HepG2 (cell line): ENCODE measurements around the gene ZNF442. TPM values are rescaled to one million over a fixed set of nuclear protein-coding genes. Genes with fewer than 3 reads are reported as not detected.

Experiments
- ETS1 ChIP-seq: sonication (generic); formaldehyde crosslinking; IDR thresholded peaks from 2 replicates; pipeline ENCODE4 v1.4.0; 2020; ENCODE audit warnings: missing genetic modification reagents
- FOXP4 ChIP-seq: sonication (generic); formaldehyde crosslinking; IDR thresholded peaks from 2 replicates; pipeline ENCODE4 v1.4.0; 2020; ENCODE audit warnings: missing genetic modification reagents
- PATZ1 ChIP-seq: sonication (generic); formaldehyde crosslinking; IDR thresholded peaks from 2 replicates; pipeline ENCODE4 v1.4.0; 2020; ENCODE audit warnings: missing genetic modification reagents
- SMARCE1 ChIP-seq: fragments of 450-650 bp; IDR thresholded peaks from 2 replicates; pipeline ENCODE4 v1.6.1; 2017; ENCODE audit warnings: borderline replicate concordance
- TARDBP ChIP-seq: sonication (generic); formaldehyde crosslinking; IDR thresholded peaks from 2 replicates; pipeline ENCODE4 v1.8.0; 2022; ENCODE audit warnings: mild to moderate bottlenecking, missing genetic modification reagents
- TGIF2 ChIP-seq: IDR thresholded peaks from 2 replicates; pipeline ENCODE4 v1.6.1; 2016; ENCODE audit warnings: control low read depth, missing compliant biosample characterization
- ZNF335 ChIP-seq: sonication (generic); formaldehyde crosslinking; IDR thresholded peaks from 2 replicates; pipeline ENCODE4 v1.4.0; 2020; ENCODE audit warnings: missing genetic modification reagents
- ZNF709 ChIP-seq: sonication (generic); formaldehyde crosslinking; IDR thresholded peaks from 2 replicates; pipeline ENCODE4 v1.5.0; 2020; ENCODE audit warnings: mild to moderate bottlenecking, missing genetic modification reagents
- polyA plus RNA-seq, 8 experiments: library from polyadenylated mRNA; depleted of rRNA in 3 of 8; stranded (reverse) in 7 of 8; unstranded in 1 of 8; fragments of >200 nt; fragmentation: Illumina TruSeq in 4 of 8; extraction: Trizol in 4 of 8; gene quantifications; 2 replicates each; pipeline versions ENCODE4 v1.2.1 to v1.2.3, GENCODE V29; 2011 to 2016; ENCODE audit warnings: low read depth in 4 of 8, missing spikeins in 1 of 8, mixed read lengths in 1 of 8; ENCODE audit not compliant: insufficient read depth in 1 of 8
- total RNA-seq, 5 experiments: library from RNA; depleted of rRNA; stranded (reverse); fragments of >200 nt; fragmentation: Illumina TruSeq; extraction: Trizol; gene quantifications; 2 replicates each; pipeline ENCODE4 v1.2.3, GENCODE V29; 2016; ENCODE audit warnings: low read depth in 1 of 5

The ZNF442 gene
- total and polyA plus RNA-seq, 2 of the 13 experiments (the other 11 are each of a cell fraction or from before 2014, with no cell fraction given) = 1.0 to 6.0 TPM

- TF ChIP-seq ZNF709 (CRISPR knock-in tag) (peak; percentile 66), PATZ1 (peak; percentile 31; the same call in 1 of the 2 replicates), TARDBP (peak; percentile 33; the same call in 1 of the 2 replicates), FOXP4 (CRISPR knock-in tag) (peak; percentile 10; the same call in 1 of the 2 replicates), TGIF2 (CRISPR knock-in tag) (no peak; the same call in none of the 2 replicates), SMARCE1 (no peak), ZNF335 (CRISPR knock-in tag) (peak; percentile 55; the same call in 1 of the 2 replicates), ETS1 (CRISPR knock-in tag) (no peak)
Measured at GRCh38 chr19:12333162-12334159, 32.0 kb downstream of the ZNF442 start, which contains the start of gene ZNF563 (continued).
